RCC 7860 (cell line): ENCODE measurements around the gene CADM2.

ENCODE experiments used
- DNase-seq: peaks from one replicate; pipeline ENCODE4 v3.0.0-alpha.2; 2015; ENCODE audit warnings: low spot score
- FAIRE-seq: peaks from 2 replicates; lab custom pipeline; 2012; peaks lifted over from hg19 to GRCh38; lab: Jason Lieb, UNC

Gene CADM2

GRCh38 chr3:84983490-84983889 is 24.7 kb downstream of the CADM2 start:
- FAIRE-seq (no peak), DNase-seq (no peak)

GRCh38 chr3:84984429-84984828 is 25.6 kb downstream of the CADM2 start:
- DNase-seq: no peak
- FAIRE-seq: no peak

GRCh38 chr3:84985795-84986194 is 27.0 kb downstream of the CADM2 start:
- FAIRE-seq (no peak), DNase-seq (no peak)

DNA sequence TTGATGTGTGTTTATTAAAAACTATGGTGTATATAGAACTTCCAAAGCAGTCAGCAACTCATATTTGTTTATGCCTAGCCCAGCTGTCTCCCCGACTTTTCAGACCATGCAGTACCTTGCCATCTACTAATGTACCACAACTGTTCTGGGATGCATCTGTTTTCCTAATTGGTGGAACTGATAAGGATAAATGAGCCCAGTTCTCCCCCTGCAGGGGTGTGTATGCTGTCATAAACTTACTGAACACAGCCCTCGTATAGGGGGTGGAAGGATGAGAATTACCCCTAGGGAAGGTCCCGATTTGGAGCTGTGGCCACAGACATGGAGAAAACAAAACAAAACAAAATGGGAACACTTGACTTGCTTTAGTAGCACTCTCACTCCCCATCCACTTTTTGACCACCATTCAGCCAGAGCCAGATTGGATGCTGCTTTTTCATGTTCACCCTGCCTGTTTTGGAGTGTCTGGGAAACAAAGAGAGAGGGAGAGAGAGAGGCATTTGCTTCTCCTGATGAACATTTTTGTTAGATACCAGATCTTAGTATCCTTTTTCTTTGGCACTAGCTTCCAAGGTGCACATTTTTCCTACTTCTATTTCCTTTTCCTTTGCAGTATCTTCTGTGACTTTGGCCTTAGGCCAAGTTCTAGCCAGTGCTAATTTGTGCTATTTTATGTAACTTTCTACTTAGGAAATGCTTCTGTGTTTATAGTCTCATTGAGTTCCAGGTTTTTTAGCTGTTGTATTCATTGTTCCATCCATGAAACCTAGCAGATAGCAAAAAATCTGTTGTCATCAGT is 29.1 kb downstream of the CADM2 start:
- FAIRE-seq: no peak
- DNase-seq: no peak

DNA sequence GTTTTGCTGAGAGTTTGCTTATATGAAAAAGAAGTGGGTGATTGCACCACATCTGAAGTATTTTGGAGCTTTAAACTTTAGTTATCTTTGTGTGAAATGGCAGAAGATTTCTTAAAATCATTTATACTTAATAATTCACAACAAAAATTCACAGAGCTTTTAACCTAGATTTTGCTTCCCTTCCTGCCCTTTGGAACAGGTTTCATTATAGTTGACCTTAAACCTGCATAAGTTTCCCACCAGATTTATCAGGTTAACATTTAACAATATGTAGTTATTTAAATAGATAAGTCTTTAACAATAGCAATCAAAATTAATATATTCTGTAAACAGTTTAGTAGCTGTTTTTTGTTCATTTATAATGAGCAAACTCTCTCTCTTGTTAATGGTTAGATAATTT is 30.3 kb downstream of the CADM2 start:
- FAIRE-seq (no peak), DNase-seq (no peak)

GRCh38 chr3:84991422-84991900 is 32.7 kb downstream of the CADM2 start:
- no peak for DNase-seq
- no peak for FAIRE-seq

DNA sequence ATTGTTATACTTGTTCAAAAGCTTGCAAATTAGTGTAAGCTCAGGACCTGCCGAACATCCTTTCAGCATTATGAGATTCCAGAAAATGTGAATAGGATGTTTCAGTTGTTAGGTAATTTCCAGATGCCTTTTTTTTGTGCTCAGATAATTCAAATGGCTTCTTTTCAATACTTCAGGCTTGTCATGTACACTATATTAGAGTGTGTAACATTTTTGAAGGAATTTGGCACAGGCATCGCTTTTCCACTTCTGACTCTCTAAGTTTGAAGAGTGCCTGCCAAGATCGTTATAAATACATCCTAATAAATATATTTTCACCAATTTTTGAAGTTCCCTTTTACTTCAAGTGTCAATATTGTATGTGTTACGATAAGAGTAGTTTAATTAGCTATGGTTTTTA is 35.2 kb downstream of the CADM2 start:
- DNase-seq: no peak
- FAIRE-seq: no peak

DNA sequence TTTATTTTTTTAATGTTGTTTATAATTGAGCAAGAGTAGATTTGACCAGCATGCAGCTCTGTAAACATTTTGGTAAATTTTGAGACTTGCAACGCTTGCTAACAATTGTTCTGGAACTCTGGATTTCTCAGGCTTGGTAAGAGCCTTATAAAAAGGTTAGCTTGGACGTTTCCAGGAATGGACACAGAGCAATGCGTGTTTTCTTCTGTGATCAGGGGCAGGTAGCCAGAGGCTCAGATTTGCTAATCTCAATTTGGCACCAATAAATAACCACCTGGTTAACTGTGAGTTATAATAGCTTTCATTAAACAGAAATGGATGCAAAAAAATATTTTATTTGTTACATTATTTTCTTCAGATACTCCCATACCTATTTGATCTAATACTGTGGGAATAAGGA is 39.8 kb downstream of the CADM2 start:
- FAIRE-seq (no peak), DNase-seq (no peak)

- FAIRE-seq: no peak
- DNase-seq: no peak
Observed at GRCh38 chr3:85003479-85003878, 44.7 kb downstream of the CADM2 start.

GRCh38 chr3:85004147-85004546 is 45.4 kb downstream of the CADM2 start:
- FAIRE-seq: no peak
- no peak for DNase-seq

- DNase-seq (no peak), FAIRE-seq (no peak)
Observed at GRCh38 chr3:85005946-85006345, 47.2 kb downstream of the CADM2 start.

DNA sequence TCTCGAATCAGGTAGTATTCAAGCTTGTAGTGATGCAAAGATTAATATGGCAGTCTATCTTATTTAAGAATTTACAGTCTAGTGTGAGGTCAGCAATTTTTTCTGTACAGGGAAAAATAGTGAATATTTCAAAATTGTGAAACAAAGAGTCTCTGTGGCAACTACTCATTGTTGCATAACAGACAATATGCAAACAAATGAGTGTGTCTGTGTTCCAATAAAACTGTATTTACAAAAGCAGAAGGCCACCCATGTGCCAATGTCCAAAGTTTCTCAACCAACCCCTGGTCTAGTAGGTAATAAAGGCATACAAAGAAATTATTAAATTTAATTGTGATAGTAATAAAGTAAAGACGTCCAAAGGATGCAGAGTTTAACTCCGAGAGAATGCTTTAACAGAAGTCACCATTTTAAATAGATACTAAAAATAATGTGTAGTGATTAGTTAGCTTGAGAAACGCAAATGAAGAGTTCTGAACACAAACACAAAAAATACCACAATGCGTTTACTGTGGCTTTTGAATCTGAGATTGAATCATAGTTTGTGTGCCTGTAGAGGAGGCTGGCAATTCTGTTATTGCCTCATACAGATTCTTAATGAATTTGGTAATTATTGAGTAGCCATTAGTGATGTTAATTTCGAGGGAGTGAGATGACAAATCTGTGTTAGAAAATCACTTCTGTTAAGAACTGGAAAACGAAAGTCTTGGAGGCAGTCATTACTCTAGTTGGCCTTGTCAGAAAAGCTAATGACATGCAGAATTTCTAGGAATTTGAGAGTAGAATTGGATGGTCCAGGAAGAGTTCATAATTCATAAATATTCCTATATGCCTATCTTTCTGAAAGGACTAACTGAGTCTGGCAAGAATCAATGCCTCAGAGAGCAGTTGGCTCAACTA is 48.7 kb downstream of the CADM2 start:
- FAIRE-seq: no peak

GRCh38 chr3:85020828-85021227 is 62.0 kb downstream of the CADM2 start:
- DNase-seq (no peak), FAIRE-seq (no peak)

More for the DNA sequence above, 48.7 kb downstream of the CADM2 start:
- DNase-seq: no peak

DNA sequence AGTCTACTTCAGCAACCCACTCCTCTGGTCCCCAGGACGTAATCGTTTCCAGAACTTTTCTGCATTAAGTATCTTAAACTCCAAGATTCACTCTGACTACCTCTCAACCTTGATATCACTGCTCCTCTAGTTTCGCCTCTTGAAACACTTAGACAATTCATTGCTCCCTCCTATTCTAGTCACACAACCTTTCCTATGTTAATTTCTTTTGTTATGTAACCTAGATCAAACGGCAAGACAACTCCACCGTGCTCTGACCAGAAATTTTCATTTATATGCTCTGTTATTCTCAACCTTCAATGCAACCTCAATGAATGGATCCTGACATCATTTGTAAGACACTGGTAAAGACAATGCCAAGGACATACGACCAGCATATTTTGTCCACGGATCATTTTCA is 71.3 kb downstream of the CADM2 start:
- FAIRE-seq (no peak), DNase-seq (no peak)

- FAIRE-seq: no peak
- DNase-seq: no peak
Observed at GRCh38 chr3:85037203-85037602, 78.4 kb downstream of the CADM2 start.

DNA sequence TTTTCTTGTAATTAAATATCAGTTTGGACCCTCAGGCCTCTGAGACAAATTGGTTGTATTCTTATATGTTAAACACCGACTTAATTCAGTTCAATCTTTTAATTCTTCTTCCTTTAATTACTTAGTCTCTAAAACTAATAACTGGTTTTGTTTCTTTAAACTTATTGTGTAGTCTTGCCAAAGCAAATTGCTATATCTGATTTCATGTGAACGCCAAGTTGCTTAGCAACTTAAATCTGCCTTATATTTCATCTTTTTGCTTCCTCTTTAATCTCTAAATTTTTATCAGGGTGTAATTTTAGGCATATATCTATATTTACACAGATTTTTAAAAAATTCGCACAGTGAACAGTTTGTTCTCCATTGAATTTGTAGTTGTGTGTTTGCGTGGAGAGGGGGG is 82.2 kb downstream of the CADM2 start:
- FAIRE-seq: no peak
- no peak for DNase-seq

GRCh38 chr3:85041562-85042055 is 82.8 kb downstream of the CADM2 start:
- no peak for DNase-seq
- no peak for FAIRE-seq

GRCh38 chr3:85050821-85051220 is 92.0 kb downstream of the CADM2 start:
- no peak for DNase-seq
- no peak for FAIRE-seq

- no peak for FAIRE-seq
- DNase-seq: no peak
Observed at GRCh38 chr3:85051786-85052185, 93.0 kb downstream of the CADM2 start.

DNA sequence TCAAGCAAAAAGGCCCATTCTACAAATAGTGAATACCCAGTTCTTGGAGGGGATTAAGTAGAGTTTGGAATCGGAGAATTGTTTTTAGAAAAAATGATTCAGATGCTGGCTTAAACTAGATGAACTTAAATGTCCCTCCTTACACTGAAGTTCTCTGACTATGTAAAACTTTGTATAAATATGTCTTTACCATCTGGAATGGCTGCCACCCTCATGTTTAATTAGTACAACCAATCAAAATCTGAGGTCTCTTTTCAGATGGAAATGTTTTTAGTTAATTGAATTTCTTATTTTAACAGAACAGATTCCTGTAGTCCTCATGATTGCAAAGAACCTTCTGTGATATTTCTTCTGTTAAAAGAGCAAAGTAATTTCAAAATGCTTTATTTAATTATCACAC is 94.8 kb downstream of the CADM2 start:
- FAIRE-seq (no peak), DNase-seq (no peak)

- FAIRE-seq (no peak), DNase-seq (no peak)
Observed at GRCh38 chr3:85054579-85054978, 95.8 kb downstream of the CADM2 start.

GRCh38 chr3:85068911-85069310 is 110.1 kb downstream of the CADM2 start:
- FAIRE-seq: no peak
- no peak for DNase-seq
